NK-92 (cell line): ENCODE measurements around the gene PMM2.
"Not testable (repeated sequence)": the region's sequence is repeated elsewhere in the genome, so short reads cannot be mapped to it uniquely, and the experiment has no call there.

ENCODE experiments used
- DNase-seq: peaks from one replicate; lab custom pipeline; 2025; ENCODE audit not compliant: unreplicated experiment; lab: John Stamatoyannopoulos, UW

PMM2 gene

DNA sequence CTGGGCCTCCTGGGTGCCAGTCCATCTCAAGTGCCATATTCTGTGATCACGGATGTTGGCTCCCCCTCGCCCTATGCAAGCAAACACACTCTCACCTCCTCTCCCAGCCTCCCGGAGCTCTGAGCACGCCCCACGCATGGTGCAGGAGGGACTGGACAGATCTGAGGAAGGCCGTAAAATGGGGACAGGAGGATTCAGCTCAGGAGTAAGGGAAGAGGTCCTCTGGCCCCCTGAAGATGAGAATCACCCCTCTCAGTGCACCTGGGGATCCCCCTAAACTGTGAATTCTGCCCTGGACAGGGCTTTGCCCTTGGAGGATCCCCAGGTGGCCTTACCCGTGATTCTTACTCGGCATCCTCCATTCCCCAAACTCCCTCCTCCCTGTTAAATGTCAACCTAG is 15.8 kb upstream of the PMM2 start:
- DNase-seq = no peak

GRCh38 chr16:8782673-8783072 is 15.0 kb upstream of the PMM2 start:
- no peak for DNase-seq

GRCh38 chr16:8785408-8785807 is 12.2 kb upstream of the PMM2 start:
- no peak for DNase-seq

DNA sequence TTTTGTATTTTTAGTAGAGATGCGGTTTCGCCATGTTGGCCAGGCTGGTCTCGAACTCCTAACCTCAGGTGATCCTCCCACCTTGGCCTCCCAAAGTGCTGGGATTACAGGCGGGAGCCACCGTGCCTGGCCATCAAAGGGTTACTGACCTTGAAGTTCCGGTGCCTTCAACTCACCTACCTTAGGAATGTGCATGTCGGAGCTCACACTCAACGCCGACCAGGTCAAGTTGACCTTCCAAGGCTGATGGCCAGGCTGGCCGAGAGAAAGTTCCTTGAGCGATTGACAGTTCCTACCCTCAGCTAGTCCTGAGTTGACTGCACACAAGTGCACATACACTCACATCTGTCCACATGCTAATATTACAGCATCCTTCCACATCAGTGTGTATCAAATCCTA is 11.3 kb upstream of the PMM2 start:
- DNase-seq = not testable (repeated sequence)

- DNase-seq = no peak
These were observed 9.0 kb upstream of the PMM2 start for GRCh38 chr16:8788578-8789172.

GRCh38 chr16:8795091-8795490 is 2.5 kb upstream of the PMM2 start:
- DNase-seq = no peak

- no peak for DNase-seq
These were observed 1.8 kb upstream of the PMM2 start for GRCh38 chr16:8795818-8796217.

DNA sequence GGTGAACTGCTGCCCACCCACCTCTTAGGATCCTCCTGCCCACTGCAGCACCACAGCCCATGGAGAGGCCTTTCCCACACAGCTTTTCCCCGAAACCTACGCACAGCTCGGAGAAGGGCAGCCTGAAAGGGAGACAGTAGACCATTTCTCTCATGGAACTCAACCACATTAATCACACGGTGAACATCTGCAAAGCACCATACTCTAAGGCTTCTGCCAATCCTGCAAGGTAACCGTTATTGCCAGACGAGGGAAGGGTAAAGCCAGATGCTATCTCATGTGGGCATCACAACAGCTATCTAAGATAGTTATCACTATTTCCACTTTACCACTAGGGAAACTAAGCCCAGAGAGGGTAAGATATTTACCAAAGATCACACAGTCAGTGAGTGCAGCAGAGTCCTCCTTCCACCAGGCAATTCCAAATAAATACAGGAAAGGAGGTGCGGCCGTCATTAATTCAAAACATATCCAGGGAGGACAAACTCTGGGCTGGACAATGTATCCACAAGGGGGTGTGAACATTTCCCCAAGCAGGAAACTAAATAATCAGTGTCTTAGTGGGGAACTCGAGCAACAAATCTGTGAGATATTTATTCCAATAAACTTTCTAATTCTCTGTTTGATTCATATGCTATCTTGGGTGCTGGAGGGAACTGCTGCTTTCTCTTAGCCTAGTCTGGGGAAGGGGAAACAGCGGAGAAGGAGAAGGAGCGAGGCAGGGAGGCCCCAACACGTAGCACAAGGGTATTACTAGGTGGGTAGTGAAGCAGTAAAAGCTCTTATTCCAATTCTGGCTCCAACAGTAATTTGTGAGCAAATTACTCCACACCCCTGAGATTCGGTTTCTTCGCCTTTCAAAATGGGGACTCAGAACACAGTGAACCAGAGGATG is 923 bp upstream of the PMM2 start:
- no peak for DNase-seq

DNA sequence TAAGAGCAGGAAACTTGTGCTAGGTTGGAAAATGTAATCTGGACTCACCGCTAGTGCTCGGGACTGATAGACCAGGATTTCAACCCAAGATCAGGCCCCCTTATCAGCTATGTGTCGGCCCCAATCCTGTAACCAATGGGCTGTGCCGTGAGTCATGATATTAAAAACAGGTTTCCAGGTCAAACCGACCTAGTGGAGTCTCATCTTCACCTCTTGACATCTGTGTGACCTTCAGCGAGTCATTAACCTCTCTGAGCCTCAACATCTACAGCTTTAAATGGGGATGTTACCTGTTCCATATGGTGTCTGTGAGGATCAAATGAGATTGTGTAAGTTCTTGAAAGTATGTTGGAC is 512 bp downstream of the PMM2 start:
- no peak for DNase-seq

- DNase-seq = no peak
These were observed 1.0 kb downstream of the PMM2 start for GRCh38 chr16:8798535-8799157.

- no peak for DNase-seq
These were observed 4.1 kb downstream of the PMM2 start for GRCh38 chr16:8801701-8802100.

DNA sequence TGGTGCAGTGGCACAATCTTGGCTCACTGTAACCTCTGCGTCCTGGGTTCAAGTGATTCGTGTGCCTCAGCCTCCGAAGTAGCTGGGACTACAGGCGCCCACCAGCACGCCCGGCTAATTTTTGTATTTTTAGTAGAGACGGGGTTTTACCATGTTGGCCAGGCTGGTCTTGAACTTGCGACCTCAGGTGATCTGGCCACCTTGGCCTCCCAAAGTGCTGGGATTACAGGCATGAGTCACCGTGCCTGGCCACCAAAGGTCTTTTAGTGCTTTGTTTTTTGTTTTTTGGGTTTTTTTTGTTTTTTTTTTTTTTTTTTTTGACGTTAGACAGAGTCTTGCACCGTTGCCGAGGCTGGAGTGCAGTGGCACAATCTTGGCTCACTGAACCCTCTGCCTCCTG is 6.1 kb downstream of the PMM2 start:
- not testable (repeated sequence) for DNase-seq

DNA sequence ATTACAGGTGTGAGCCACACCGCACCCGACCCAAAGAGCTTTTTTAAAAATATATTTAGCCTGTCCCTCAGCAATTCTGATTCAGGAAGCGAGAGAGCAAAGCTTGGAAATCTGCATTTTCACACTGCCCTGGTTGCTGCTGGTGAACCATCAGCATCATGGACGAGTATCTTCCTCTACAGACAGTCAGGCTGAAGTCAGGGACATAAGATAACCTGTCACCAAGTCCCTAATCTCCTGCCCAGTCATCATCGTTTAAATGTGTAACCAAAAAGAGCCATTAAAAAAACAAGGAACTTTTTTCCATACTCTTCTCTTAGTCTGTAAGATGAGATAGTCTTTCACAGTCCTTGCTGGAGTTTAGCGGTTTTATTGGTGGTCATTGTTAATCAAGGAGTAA is 6.7 kb downstream of the PMM2 start:
- DNase-seq = no peak

- DNase-seq = no peak
These were observed 8.8 kb downstream of the PMM2 start for GRCh38 chr16:8806272-8806983.

DNA sequence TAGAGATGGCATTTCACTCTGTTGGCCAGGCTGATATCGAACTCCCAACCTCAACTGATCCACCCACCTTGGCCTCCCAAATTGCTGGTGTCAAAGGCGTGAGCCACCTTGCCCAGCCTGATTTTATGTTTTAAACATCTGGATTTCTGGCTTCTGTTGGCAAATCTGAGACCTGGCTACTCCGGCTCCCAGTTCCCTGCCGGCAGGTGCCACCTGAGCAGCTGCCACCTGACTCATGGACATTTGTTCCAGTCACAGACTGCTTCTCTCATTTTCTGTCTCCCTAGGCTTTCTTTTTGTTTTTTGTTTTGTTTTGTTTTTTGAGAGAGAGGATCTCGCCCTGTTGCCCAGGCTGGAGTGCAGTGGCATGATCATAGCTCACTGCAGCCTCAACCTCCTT is 9.6 kb downstream of the PMM2 start:
- no peak for DNase-seq

DNA sequence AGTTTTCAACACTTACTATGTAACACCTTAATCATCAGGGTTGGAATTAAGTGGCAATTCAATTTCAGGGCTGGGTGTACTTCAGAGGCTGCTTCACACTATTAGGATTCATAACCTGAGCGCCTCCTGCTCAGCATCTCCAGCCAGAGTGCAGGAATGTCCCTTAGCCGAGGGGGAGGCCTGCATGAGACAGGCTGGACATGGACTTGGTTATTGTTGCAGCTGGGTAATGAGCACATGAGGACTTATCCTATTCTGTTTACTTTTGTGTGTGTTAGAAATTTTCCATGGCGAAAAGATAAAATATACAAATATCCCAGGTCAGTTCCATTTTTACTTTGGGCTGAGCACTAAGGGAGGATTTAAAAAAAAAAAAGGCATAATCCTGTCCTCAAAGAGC is 10.4 kb downstream of the PMM2 start:
- no peak for DNase-seq

GRCh38 chr16:8808613-8809353 is 11.1 kb downstream of the PMM2 start:
- DNase-seq = no peak

GRCh38 chr16:8812162-8812843 is 14.7 kb downstream of the PMM2 start:
- DNase-seq = no peak

- DNase-seq = no peak
These were observed 16.6 kb downstream of the PMM2 start for GRCh38 chr16:8814095-8814806.
